ENCODE data around the gene MAPK8IP2.

MAPK8IP2 gene

GRCh38 chr22:50575426-50575941 is 25.1 kb upstream of the MAPK8IP2 start:
- ATAC-seq (ENCODE audit: low read depth) (no peak), DNase-seq (ENCODE audit: low spot score) (no peak)
- no peak overlapping the region for H3K4me3 ChIP-seq (ENCODE audit: severe bottlenecking)
- H3K27ac ChIP-seq (ENCODE audit: poor library complexity, severe bottlenecking): no peak overlapping the region
- H3K36me3 ChIP-seq (ENCODE audit: low read depth): peaks cover 27% of the 10 kb centered on the region
- H3K9me3 ChIP-seq (ENCODE audit: severe bottlenecking): no peaks in the 10 kb centered on the region
- H3K4me1 ChIP-seq (ENCODE audit: insufficient read depth, poor library complexity, severe bottlenecking): no peaks in the 10 kb centered on the region
- TF ChIP-seq CTCF (IDR thresholded peaks at IDR 0.05; ENCODE audit: poor library complexity, severe bottlenecking): no peak
- no peaks in the 10 kb centered on the region for H3K27me3 ChIP-seq (ENCODE audit: insufficient read depth, poor library complexity, severe bottlenecking)

GRCh38 chr22:50576070-50576469 is 24.5 kb upstream of the MAPK8IP2 start:
- Histone ChIP-seq H3K9me3 (ENCODE audit: severe bottlenecking) (no peaks in the 10 kb centered on the region), H3K4me1 (ENCODE audit: insufficient read depth, poor library complexity, severe bottlenecking) (no peaks in the 10 kb centered on the region), H3K36me3 (ENCODE audit: low read depth) (peaks cover 27% of the 10 kb centered on the region), H3K27me3 (ENCODE audit: insufficient read depth, poor library complexity, severe bottlenecking) (no peaks in the 10 kb centered on the region), H3K27ac (ENCODE audit: poor library complexity, severe bottlenecking) (no peak overlapping the region), H3K4me3 (ENCODE audit: severe bottlenecking) (no peak overlapping the region)
- ATAC-seq (ENCODE audit: low read depth): peak; percentile 35; the same call in 1 of the 3 replicates
- peak; percentile 27 for TF ChIP-seq CTCF (IDR thresholded peaks at IDR 0.05; ENCODE audit: poor library complexity, severe bottlenecking)
- DNase-seq (ENCODE audit: low spot score): no peak

GRCh38 chr22:50576806-50577696 is 23.5 kb upstream of the MAPK8IP2 start:
- no peak for DNase-seq (ENCODE audit: low spot score)
- no peak overlapping the region for H3K27ac ChIP-seq (ENCODE audit: poor library complexity, severe bottlenecking)
- no peaks in the 10 kb centered on the region for H3K9me3 ChIP-seq (ENCODE audit: severe bottlenecking)
- ATAC-seq (ENCODE audit: low read depth): no peak
- peaks cover 27% of the 10 kb centered on the region for H3K36me3 ChIP-seq (ENCODE audit: low read depth)
- no peaks in the 10 kb centered on the region for H3K4me1 ChIP-seq (ENCODE audit: insufficient read depth, poor library complexity, severe bottlenecking)
- TF ChIP-seq CTCF (IDR thresholded peaks at IDR 0.05; ENCODE audit: poor library complexity, severe bottlenecking): no peak
- no peak overlapping the region for H3K4me3 ChIP-seq (ENCODE audit: severe bottlenecking)
- no peaks in the 10 kb centered on the region for H3K27me3 ChIP-seq (ENCODE audit: insufficient read depth, poor library complexity, severe bottlenecking)

- Histone ChIP-seq H3K4me3 (ENCODE audit: severe bottlenecking) (no peak overlapping the region), H3K9me3 (ENCODE audit: severe bottlenecking) (no peaks in the 10 kb centered on the region), H3K27me3 (ENCODE audit: insufficient read depth, poor library complexity, severe bottlenecking) (no peaks in the 10 kb centered on the region), H3K36me3 (ENCODE audit: low read depth) (peaks cover 27% of the 10 kb centered on the region), H3K4me1 (ENCODE audit: insufficient read depth, poor library complexity, severe bottlenecking) (no peaks in the 10 kb centered on the region), H3K27ac (ENCODE audit: poor library complexity, severe bottlenecking) (no peak overlapping the region)
- no peak for TF ChIP-seq CTCF (IDR thresholded peaks at IDR 0.05; ENCODE audit: poor library complexity, severe bottlenecking)
- no peak for DNase-seq (ENCODE audit: low spot score)
- no peak for ATAC-seq (ENCODE audit: low read depth)
Observed at GRCh38 chr22:50577697-50577986, 23.0 kb upstream of the MAPK8IP2 start.

Data from RWPE2 (cell line).